ENCODE data around the gene CSNK1A1.
"Not testable (repeated sequence)": the region's sequence is repeated elsewhere in the genome, so short reads cannot be mapped to it uniquely, and the experiment has no call there.

CSNK1A1 gene

GRCh38 chr5:149488645-149489306 is 62.5 kb downstream of the CSNK1A1 start:
- no peak for DNase-seq

GRCh38 chr5:149487672-149488071 is 63.6 kb downstream of the CSNK1A1 start:
- DNase-seq = no peak

- no peak for DNase-seq
Observed at GRCh38 chr5:149486726-149487635, 64.3 kb downstream of the CSNK1A1 start.

GRCh38 chr5:149485655-149486615 is 65.3 kb downstream of the CSNK1A1 start:
- no peak for DNase-seq

- no peak for DNase-seq
Observed at GRCh38 chr5:149481485-149481884, 69.8 kb downstream of the CSNK1A1 start.

- DNase-seq = no peak
Observed at GRCh38 chr5:149478761-149479160, 72.5 kb downstream of the CSNK1A1 start.

GRCh38 chr5:149475777-149476176 is 75.5 kb downstream of the CSNK1A1 start:
- DNase-seq = no peak

GRCh38 chr5:149474198-149474597 is 77.0 kb downstream of the CSNK1A1 start:
- DNase-seq = no peak

GRCh38 chr5:149473441-149473840 is 77.8 kb downstream of the CSNK1A1 start:
- DNase-seq = no peak

- DNase-seq = no peak
Observed at GRCh38 chr5:149472399-149472798, 78.8 kb downstream of the CSNK1A1 start.

GRCh38 chr5:149471406-149472183 is 79.6 kb downstream of the CSNK1A1 start:
- DNase-seq = no peak

GRCh38 chr5:149470942-149471341 is 80.3 kb downstream of the CSNK1A1 start:
- no peak for DNase-seq

GRCh38 chr5:149466457-149466972 is 84.7 kb downstream of the CSNK1A1 start:
- no peak for DNase-seq

- DNase-seq = no peak
Observed at GRCh38 chr5:149464796-149465489, 86.3 kb downstream of the CSNK1A1 start.

GRCh38 chr5:149461907-149462306 is 89.3 kb downstream of the CSNK1A1 start:
- DNase-seq = not testable (repeated sequence)

- no peak for DNase-seq
Observed at GRCh38 chr5:149459891-149460290, 91.3 kb downstream of the CSNK1A1 start.

- no peak for DNase-seq
Observed at GRCh38 chr5:149457393-149457763, 93.9 kb downstream of the CSNK1A1 start.

GRCh38 chr5:149456597-149457392 is 94.4 kb downstream of the CSNK1A1 start:
- DNase-seq = no peak

GRCh38 chr5:149455889-149456409 is 95.3 kb downstream of the CSNK1A1 start:
- DNase-seq = no peak

Measured in CD4-positive, alpha-beta T cell treated with Interleukin-21 for 1 hour (primary cell).